GM21528 (cell line): ENCODE results near the gene ANKHD1.
A peak's percentile ranks its signal among the peaks of the same experiment; 100 is the strongest.

Source experiments
- ATAC-seq: cut with Tn5 transposase; IDR thresholded peaks from one replicate; pipeline ENCODE4 v1.9.1; 2021; ENCODE audit warnings: mild to moderate bottlenecking, moderate library complexity; ENCODE audit not compliant: unreplicated experiment, low FRiP score

The ANKHD1 gene

DNA sequence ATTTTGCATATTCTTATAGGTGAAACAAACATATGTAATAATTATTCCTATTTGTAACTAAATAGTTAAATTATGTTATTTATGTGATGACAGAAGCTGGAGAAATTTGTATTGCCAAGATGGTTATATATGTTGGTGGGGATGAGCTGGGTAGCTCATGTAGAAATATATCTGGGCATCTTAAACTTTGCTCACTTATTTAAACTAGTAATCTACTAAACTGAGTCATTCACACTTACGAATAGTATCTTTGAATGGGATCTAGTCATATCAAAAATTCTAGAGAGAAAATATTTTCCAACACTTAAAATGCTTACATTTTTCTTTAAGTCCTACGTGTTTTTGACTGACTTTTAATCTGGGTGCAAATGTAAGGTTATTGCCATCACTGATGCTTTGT is 101.2 kb downstream of the ANKHD1 start:
- ATAC-seq: no peak

DNA sequence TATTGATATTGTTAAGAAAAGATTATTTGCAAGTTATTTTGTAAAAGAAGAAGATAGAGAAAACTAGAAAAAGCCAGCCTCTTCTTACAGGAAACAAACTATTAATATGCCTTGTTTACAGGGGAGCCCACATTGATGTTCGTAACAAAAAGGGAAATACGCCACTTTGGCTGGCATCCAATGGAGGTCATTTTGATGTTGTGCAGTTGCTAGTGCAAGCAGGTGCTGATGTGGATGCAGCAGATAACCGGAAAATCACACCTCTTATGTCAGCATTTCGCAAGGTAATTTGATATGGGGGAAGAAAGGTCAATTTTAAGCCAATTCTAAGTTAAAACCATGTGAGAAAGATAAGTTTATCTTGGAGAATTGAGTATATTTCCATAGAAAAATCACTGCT is 108.3 kb downstream of the ANKHD1 start:
- ATAC-seq: no peak

DNA sequence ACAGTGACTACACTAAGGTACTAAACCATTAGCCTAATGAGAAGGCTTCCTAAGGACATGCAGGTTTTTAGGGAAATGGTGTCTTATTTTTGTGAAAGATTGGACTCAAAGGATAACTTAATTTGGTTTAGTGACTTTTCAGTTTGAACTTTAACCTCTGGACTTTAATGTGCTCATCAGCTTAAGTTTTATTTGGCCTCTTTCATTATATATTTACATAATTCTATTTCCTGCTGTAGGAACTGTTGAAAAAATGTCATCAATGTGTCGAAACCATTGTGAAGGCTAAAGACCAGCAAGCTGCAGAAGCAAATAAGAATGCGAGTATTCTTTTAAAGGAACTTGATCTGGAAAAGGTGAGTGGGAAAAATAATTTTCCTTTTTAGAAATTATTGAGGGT is 111.5 kb downstream of the ANKHD1 start:
- no peak for ATAC-seq

DNA sequence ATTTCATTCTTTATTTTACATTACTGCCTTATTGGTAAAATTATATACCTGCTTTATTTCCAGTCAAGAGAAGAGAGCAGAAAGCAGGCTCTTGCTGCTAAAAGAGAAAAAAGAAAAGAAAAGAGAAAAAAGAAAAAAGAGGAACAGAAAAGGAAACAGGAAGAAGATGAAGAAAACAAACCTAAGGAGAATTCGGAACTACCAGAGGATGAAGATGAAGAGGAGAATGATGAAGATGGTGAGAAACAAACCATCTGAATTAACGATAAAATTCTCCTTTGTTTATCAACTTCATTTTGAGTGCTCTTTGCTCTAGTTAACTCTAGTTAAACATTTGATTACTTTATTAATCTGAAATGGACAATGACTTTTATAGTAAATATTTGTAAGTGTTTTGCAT is 122.4 kb downstream of the ANKHD1 start:
- no peak for ATAC-seq

DNA sequence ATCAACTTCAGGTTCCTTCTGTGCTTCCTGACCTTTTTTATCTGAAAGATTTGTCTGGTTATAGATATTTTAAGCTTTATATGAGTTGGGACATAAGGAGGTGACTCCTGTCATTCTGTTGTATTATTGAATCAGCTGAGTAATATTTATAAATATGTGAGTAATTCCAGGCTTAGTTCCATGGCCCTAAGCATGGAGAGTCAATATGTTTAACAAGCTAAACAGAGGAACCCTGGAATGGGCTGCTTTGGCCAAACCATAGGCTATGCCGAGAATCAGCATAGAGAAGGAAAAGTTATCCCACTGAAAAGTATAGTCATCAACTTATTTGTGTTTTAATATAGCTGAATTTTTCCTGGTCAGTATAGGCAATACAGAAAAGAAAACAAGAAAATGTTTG is 138.6 kb downstream of the ANKHD1 start:
- ATAC-seq: no peak

DNA sequence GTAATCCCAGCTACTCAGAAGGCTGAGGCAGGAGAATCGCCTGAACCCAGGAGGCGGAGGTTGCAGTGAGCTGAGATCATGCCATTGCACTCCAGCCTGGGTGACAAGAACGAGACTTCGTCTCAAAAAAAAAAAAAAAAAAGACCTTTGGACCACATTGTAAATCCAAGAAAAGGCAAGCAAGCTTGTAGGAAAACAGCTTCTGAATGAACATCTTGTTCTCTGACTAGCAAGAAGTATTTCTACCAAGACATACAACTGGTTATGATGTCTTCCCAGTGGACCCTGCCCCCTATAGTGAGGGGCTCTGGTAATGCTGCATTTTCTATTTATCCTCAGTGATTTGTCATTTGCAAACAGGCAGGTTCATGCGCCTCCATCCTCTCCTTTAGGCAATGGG is 141.3 kb downstream of the ANKHD1 start:
- ATAC-seq: no peak

DNA sequence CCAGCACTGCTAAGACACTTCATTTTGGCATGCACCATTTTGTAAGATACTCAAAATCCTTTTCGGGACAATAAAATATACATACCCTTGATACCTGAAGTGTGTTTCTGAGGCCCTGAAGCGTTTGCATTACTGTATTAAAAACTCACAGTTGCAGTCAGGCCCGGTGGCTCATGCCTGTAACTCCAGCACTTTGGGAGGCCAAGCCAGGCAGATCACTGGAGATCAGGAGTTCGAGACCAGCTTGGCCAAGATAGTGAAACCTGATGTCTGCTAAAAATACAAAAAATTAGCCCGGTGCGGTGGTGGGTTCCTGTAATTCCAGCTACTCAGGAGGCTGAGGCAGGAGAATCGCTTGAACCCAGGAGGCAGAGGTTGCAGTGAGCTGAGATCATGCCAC is 143.4 kb downstream of the ANKHD1 start:
- ATAC-seq: no peak

DNA sequence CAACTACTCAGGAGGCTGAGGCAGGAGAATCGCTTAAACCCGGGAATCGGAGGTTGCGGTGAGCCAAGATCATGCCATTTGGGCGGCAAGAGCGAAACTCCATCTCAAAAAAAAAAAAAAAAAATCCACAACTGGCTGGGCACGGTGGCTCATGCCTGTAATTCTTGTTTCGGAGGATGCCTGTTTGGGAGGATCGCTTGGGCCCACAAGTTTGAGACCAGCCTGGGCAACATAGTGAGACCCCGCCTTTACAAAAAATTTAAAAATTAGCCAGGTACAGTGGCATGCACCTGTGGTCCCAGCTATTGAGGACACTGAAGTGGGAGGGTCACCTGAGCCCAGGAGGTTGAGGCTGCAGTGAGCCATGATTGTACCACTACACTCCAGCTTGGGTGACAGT is 144.0 kb downstream of the ANKHD1 start:
- ATAC-seq: no peak

DNA sequence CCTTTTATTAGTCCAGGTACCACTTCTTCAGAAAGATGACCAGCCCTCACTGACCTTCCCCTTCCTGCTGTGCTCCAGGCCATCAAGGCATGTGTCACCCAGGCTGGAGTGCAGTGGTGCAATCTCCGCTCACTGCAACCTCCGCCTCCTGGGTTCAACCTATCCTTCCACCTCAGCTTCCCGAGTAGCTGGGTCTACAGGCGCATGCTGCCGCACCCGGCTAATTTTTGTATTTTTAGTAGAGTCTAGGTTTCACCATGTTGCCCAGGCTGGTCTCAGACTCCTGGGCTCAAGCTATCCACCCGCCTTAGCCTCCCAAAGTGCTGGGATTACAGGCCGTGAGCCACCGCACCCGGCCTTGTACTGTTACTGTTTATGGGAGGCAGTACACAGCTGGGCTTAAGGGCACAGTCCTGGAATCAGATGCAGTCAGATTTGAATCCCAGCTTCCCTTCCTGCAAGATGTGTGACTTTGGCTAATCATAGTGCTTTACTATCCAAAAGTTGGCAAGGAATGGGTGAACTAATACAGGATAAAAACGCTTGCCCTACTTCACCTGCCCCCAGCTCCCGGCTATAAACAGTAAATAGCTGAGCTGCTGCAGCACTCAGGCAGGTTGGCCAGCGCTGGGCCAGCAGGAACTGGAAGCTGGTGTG is 145.3 kb downstream of the ANKHD1 start:
- peak; percentile 12 for ATAC-seq

DNA sequence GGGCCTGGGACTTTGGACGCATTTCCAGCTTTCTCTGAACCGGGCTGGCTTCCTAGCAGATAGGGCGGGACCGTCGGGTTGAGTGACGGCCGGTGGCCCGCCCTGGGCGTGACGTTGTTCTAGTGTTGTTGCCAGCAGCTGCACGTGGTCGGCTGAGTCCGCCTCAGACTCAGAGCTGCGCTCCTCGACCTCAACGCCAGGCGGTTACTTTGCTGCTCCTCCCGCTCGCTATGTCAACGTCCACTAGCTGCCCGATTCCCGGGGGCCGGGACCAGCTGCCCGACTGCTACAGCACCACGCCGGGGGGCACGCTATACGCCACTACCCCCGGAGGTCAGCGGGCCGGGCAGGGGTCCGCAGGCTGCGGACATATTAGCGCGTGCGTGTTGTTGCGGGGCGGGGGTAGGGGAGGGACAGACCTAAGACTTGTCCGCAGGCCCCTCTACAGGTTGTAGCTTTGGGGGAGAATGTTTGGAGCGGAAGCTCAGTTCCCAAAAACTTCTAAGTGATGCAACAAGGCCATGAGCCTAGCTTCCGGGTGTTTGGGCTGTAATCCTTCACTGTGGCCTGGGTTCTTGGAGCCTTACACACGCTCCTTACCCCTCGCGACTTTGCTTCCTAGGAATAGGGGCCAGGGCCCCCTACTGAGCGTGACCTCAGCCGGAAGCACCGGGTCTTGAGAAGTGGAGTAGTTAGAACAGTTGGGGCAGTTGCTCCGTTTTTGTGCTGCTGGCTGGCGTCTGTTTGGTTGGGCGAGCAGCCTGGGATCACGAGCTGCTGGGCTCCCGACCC is 146.1 kb downstream of the ANKHD1 start, which contains the start of gene EIF4EBP3:
TSS of gene EIF4EBP3 (plus strand) at position 155 of the 792 bp plus-strand sequence. CDS start at position 231, 76 bp downstream.
- peak; percentile 92 for ATAC-seq

DNA sequence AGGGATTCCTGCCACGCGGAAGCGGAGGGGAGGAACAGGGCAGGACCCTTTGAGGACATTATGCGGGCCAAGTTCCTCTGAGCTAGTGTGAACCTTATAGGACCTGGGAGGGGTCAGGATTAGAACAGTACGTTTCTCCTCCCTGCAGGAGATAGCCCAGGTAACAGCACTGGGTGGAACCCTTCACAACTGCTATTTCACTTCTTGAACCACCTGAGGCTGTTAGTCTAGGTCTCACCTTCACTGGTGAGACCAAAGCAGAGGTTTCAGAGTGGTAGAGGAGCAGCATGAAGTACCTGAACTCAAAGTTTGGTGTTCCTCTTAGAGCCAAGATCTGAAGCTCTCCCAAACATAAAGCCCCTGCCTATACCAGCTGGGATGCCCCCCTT is 146.7 kb downstream of the ANKHD1 start:
- ATAC-seq: no peak

DNA sequence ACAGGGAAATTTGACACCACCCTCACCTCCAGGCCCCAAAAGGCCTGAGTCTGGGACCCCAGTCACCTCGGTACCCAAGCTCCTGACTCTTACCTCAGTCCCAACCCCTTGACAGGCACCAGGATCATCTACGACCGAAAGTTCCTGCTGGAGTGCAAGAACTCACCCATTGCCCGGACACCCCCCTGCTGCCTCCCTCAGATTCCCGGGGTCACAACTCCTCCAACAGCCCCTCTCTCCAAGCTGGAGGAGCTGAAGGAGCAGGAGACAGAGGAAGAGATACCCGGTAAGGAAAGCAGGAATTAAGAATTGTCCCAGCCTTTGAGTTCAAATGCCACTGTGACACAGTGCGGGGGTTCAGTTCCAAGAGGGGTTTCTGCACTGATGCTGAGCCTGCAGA is 147.2 kb downstream of the ANKHD1 start:
- ATAC-seq: no peak

DNA sequence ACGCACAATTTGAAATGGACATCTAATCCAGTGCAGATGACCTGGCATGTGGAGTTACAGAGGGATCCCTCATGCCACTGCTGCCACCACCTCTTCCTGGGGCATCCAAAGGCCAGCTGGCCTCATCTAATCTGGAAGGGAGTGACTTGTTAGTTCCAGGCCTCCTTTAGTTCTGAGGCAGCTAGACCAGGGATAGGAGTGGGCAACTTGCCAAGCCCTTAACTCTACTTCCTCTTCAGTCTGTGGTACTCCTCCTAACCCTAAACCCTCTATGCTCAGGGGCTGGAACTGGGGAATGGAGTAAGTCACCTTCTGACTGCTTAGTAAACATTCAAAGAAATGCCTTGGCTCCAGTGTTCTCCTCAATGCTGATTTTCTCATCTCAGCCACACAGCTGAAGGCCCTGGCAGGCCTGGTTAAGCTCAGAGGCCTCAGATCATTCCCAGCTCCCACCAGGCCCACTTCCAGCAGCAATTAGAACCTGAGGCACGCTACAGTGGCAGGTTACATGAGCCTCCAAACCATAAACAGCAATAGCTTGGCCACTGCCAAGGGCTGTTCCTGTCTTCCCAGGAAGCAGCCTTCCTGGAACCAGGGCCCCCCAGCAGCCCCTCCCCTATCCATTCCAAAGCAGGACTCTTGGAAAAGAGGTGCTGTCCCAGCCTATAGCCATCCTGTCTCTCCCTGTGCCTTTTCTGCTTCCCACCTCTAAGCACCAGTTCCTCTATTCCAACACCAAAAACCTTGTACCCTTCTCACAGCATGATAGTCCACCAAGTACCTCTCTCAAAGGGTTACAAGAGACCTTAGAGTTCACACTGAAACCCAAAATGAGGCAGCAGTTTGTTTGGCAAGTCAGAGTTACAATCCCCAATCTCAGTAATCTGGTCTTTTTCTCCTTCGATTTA is 147.9 kb downstream of the ANKHD1 start:
- ATAC-seq: no peak

DNA sequence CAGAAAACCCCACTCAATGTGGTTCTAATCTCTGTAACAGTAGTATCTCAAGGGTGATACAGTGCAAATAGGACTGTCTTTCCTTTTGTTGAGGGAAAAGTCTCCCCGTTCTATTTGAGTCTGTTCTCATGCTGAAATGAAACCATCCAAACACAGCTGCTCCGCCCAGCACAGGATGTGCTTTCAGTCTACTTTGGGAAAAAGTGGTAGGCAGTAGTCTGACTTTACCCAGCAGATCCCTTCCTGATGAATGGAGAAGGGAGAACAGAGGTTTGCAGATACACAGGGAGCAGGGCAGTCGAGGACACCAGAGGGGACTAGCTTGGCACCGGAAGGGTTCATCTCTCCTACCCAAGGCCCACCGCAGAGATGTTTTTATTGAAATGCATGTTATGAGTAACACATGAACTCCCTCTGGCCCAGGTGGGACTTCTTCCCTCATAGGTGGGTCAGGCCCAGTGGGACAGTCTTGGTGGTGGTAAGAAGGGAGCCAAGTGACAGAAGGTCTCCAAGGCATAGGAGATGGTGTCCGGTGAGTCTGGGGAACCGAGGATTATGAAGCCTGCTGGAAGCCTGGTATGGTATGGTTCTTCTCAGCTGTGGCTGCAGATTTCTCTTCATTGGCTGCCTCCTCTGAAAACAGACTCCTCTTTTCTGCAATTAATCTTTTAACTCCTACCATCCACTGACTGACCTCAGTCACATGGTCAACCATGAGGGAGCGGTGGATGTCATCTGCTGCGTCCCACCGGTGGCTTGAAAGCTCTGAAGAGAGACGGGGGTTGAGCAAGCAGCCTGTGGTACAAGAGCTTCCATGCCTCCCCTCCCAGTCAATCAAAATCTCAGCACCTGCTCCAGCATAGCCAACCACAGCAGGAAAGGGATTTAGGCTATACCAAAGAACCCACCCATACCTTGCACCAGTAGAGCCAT is 148.8 kb downstream of the ANKHD1 start:
- no peak for ATAC-seq

DNA sequence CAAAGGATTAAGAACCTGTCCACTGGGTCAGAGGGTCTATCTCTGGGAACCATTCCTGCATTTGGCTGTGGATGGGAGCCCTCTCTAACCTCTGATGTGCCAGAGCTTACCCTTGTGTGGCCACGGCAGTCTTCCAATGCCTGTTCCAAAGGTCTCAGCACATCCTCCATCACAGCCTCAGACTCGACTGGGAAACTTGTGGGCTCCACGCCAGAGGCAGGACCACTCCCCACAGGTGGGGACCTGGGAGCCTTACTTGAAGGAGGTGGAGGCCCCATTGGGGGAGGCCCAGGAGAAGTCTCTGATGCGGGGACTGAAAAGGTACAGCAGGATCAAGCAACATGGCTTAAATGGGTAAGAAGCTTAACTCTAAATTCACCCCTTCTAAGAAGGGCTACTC is 150.2 kb downstream of the ANKHD1 start:
- ATAC-seq: no peak

DNA sequence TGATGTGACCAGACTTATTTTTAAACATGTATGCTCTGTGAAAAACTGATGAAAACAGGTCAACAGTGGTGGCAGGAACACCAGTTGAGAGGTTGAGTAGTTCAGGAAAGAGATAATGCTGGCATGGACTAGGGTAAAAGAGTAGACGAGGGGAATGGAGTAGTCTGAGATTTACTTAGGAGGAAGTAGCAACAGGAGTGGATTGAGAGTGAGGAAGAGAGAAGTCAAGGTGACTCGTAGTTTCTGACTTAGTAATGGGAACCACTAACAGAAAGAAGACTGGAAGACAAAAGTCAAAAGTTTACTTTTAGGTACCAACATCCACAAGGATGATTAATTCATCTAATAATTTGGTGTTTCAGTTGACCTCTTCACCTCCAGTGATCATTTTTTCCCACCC is 152.0 kb downstream of the ANKHD1 start:
- no peak for ATAC-seq

DNA sequence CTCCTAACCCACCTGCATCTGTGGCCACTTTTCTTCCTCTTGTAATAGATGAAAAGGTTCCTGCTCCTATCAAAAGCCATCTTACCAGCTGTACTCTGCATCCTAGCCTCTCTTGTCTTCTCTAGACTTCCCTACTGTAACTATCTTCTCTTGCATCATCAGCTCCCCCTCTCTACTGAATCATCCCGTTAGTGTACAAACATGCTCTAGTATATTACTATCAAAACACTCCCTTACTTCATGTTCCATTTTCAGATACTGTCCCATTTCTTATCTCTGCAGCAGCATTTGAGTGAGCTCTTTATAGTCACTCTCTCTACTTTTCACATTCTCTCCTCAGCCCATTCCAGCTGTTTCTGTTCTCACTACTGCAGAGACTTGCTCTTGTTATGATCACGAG is 152.8 kb downstream of the ANKHD1 start:
- ATAC-seq: no peak

DNA sequence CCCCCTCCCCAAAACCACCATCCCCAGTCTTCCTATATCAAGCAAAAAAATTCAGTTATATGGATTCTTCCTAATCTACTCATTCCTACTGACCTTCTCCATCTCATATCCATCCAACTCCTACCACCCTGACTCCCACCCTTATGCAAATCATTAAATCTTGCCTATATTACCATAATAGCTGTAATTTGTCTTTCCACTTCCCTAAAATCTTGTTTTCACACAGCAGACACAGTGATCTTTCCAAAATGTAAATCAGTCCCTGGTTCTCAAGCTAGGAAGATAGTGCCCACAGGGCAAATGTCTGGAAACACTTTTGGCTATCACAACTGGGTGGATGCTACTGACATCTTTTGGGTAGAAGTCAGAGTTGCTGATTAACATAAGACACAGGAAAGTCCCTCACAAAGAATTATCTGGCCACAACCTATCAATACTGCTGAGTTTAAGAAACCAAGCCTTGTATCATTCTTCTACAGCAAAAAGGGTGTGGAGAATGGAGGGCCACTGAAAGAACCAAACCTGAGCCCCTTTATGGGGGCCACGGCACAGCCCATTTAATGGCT is 154.2 kb downstream of the ANKHD1 start:
- ATAC-seq: no peak

DNA sequence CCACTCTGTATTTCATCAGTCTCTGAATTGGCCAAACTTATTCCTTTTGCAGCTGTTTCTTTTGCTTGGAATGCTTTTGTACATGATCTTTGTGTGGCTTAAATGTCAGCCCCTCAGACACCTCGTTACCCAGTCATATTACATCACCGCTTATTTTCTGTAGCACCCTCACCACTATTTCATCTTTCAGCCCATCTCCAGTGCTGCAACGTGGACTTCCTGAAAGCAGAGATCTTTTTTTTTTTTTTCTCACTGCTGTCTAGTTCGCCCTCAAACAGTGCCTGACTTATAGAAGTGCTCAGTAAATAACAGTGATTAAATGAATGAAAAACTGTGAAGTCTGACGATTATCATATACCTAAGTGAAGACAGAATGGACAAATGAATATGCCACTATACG is 154.8 kb downstream of the ANKHD1 start:
- ATAC-seq: no peak
